Tibial artery (tissue), 4 donors: ENCODE results near the gene CGREF1.

Experiments used
- DNase-seq, 2 donors: peaks; one replicate each; pipeline ENCODE4 v3.0.0-alpha.2; 2019
- H3K27ac ChIP-seq, 2 donors: fragments of 200-600 bp; sonication (generic) in 1 of 2; 1 replicate in 1 of 2; 2 replicates in 1 of 2; pipeline ENCODE4 v1.5.1; 2018 to 2019; ENCODE audit warnings: mild to moderate bottlenecking in 1 of 2
- H3K27me3 ChIP-seq, 2 donors: fragments of 200-600 bp; sonication (generic) in 1 of 2; one replicate each; pipeline versions ENCODE4 v1.5.1 to v1.6.0; 2016 to 2019
- H3K36me3 ChIP-seq, 3 donors: fragments of 200-600 bp; sonication (generic) in 2 of 3; one replicate each; pipeline ENCODE4 v1.5.1; 2016 to 2019; ENCODE audit warnings: mild to moderate bottlenecking in 2 of 3
- H3K4me1 ChIP-seq, 4 donors: fragments of 200-600 bp; sonication (generic) in 2 of 4; 1 replicate in 3 of 4; 2 replicates in 1 of 4; pipeline ENCODE4 v1.5.1; 2016 to 2019
- H3K4me3 ChIP-seq, 2 donors: fragments of 200-600 bp; sonication (generic) in 1 of 2; 1 replicate in 1 of 2; 2 replicates in 1 of 2; pipeline ENCODE4 v1.5.1; 2018 to 2019; ENCODE audit warnings: mild to moderate bottlenecking in 2 of 2
- H3K9me3 ChIP-seq, 3 donors: fragments of 200-600 bp; sonication (generic) in 1 of 3; one replicate each; pipeline ENCODE4 v1.5.1; 2016 to 2019
- intact Hi-C: fragments of 100-400 bp; cut with DNase I; formaldehyde crosslinking; loops from one replicate; pipeline ENCODE4 v1.15.0; 2023; ENCODE audit warnings: low total_unique reads
- TF ChIP-seq, protein P1 (sequence below), 2 experiments: fragments of 200-600 bp in 1 of 2; fragments of 450-650 bp in 1 of 2; IDR thresholded peaks; one replicate each; pipeline ENCODE4 v1.5.1; 2017 to 2019; ENCODE audit warnings: antibody characterized with exemption in 2 of 2, mild to moderate bottlenecking in 1 of 2, moderate library complexity in 1 of 2

CGREF1 gene

DNA sequence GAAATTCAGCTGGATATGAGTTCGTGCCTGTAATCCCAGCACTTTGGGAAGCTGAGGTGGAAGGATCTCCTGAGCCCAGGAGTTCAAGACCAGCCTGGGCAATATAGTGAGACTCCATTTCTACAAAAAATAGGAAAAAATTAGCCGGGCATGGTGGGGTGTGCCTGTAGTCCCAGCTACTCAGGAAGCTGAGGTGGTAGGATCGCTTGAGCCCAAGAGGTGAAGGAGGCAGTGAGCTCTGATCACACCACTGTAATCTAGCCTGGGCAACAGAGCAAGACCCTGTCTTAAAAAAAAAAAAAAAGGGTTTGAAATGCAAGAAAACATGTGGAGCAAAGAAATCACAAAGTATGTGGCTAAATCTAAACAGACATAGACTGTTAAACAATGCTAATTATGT is 9.8 kb downstream of the CGREF1 start:
- peaks cover 0 to 22% of the 10 kb centered on the region in 2 donors for H3K27me3 ChIP-seq

DNA sequence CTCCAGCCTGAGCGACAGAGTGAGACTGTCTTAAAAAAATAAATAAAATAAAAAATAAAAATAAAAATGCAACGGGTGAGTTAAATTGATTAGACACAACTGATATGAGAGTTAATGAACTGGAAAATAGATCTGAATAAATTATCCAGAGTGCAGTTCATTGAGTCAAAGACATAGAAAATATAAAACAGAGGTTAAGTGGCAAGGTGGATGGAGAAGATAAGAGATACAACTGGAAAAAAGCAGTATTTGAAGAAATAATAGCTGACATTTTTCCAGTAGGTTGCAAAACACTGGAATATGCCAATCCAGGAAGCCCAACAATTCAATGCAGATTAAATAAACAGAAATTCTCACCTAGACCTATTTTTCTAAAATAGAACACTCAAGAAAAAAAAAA is 10.7 kb downstream of the CGREF1 start:
- Histone ChIP-seq H3K27me3 (peaks cover 0 to 24% of the 10 kb centered on the region in 2 donors), H3K36me3 (no peaks in the 10 kb centered on the region), H3K4me1 (no peaks in the 10 kb centered on the region), H3K27ac (no peak overlapping the region), H3K4me3 (no peak overlapping the region), H3K9me3 (no peaks in the 10 kb centered on the region)
- intact Hi-C loops: no loop called here
- DNase-seq: no peak
- TF ChIP-seq, protein P1, sequence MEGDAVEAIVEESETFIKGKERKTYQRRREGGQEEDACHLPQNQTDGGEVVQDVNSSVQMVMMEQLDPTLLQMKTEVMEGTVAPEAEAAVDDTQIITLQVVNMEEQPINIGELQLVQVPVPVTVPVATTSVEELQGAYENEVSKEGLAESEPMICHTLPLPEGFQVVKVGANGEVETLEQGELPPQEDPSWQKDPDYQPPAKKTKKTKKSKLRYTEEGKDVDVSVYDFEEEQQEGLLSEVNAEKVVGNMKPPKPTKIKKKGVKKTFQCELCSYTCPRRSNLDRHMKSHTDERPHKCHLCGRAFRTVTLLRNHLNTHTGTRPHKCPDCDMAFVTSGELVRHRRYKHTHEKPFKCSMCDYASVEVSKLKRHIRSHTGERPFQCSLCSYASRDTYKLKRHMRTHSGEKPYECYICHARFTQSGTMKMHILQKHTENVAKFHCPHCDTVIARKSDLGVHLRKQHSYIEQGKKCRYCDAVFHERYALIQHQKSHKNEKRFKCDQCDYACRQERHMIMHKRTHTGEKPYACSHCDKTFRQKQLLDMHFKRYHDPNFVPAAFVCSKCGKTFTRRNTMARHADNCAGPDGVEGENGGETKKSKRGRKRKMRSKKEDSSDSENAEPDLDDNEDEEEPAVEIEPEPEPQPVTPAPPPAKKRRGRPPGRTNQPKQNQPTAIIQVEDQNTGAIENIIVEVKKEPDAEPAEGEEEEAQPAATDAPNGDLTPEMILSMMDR (IDR thresholded peaks at IDR 0.05): no peak

More for the DNA sequence above, 9.8 kb downstream of the CGREF1 start:
- Histone ChIP-seq H3K9me3 (no peaks in the 10 kb centered on the region), H3K36me3 (no peaks in the 10 kb centered on the region), H3K4me3 (no peak overlapping the region), H3K4me1 (no peaks in the 10 kb centered on the region), H3K27ac (no peak overlapping the region)
- TF ChIP-seq, protein P1 (IDR thresholded peaks at IDR 0.05): no peak
- intact Hi-C loops: no loop called here
- no peak for DNase-seq

DNA sequence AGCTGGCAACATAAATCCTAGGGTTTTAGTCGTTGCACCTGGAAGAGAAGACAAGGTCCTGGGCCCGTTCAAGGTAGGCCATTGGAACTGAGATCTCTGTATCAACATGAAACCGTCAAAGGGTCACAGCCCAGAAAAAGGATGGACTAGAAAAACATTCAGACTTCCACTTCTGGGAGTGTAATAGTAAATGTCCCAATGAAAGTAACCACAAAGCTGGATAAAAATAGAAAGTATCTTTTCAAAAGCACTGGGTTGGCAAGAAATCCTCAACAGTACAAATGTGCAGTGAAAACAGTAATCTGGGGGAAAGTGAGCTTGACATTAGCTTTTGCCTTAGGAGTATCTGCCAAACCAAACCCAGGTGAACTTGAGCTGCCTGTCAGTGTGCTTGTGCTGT is 12.9 kb downstream of the CGREF1 start:
- intact Hi-C loops: no loop called here
- Histone ChIP-seq H3K4me1 (no peaks in the 10 kb centered on the region), H3K27me3 (peaks cover 0 to 28% of the 10 kb centered on the region in 2 donors), H3K4me3 (no peak overlapping the region), H3K36me3 (no peaks in the 10 kb centered on the region), H3K27ac (no peak overlapping the region), H3K9me3 (no peaks in the 10 kb centered on the region)
- no peak for DNase-seq
- TF ChIP-seq, protein P1 (IDR thresholded peaks at IDR 0.05): no peak

DNA sequence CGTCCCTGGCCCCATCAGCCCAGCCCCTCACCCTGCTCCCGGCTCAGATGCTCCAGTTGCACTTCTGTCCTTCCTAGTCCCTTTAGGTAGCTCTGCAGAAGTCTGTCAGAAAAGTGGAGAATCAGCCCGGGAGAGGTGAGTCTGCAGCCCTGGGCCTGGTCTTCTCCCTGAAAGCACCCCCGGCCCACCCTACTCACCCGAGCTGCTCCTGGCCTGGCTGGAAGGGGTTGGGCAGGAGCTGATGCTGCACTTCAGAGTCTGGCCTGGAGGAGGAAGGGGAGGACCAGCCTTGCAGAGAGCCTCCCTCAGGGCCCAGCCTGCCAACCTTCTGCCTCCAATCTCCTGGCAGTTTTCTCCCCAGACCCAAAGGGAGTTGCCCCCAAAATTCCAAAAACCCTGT is 16.6 kb downstream of the CGREF1 start:
- no peak overlapping the region for H3K4me3 ChIP-seq
- H3K4me1 ChIP-seq: no peaks in the 10 kb centered on the region
- DNase-seq: no peak
- H3K9me3 ChIP-seq: no peaks in the 10 kb centered on the region
- intact Hi-C loops: no loop called here
- peaks cover 0 to 25% of the 10 kb centered on the region in 2 donors for H3K27me3 ChIP-seq
- TF ChIP-seq, protein P1 (IDR thresholded peaks at IDR 0.05): no peak
- no peak overlapping the region for H3K27ac ChIP-seq
- H3K36me3 ChIP-seq: peaks cover 0 to 13% (median 0%) of the 10 kb centered on the region in 3 donors

DNA sequence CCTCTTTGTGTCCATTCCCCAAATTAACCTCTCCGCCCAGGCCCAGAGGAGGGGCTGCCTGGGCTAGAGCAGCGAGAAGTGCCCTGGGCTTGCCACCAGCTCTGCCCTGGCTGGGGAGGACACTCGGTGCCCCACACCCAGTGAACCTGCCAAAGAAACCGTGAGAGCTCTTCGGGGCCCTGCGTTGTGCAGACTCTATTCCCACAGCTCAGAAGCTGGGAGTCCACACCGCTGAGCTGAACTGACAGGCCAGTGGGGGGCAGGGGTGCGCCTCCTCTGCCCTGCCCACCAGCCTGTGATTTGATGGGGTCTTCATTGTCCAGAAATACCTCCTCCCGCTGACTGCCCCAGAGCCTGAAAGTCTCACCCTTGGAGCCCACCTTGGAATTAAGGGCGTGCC is 18.9 kb downstream of the CGREF1 start:
- peaks cover 0 to 14% of the 10 kb centered on the region in 2 donors for H3K27me3 ChIP-seq
- peaks cover 0 to 13% (median 0%) of the 10 kb centered on the region in 3 donors for H3K36me3 ChIP-seq
- H3K4me3 ChIP-seq: no peak overlapping the region

More for the DNA sequence above, 18.9 kb downstream of the CGREF1 start:
- TF ChIP-seq, protein P1 (IDR thresholded peaks at IDR 0.05): no peak
- H3K27ac ChIP-seq: no peak overlapping the region
- H3K4me1 ChIP-seq: peaks cover 0 to 8% (median 4%) of the 10 kb centered on the region in 4 donors
- no peaks in the 10 kb centered on the region for H3K9me3 ChIP-seq
- intact Hi-C loops: no loop called here
- DNase-seq: no peak
